HEK293T (cell line): ENCODE results near the gene CCDC201.

Source experiments
- CTCF ChIA-PET: fragments of 350-600 bp; formaldehyde crosslinking; extraction: SDS; loops from one replicate; lab custom pipeline; 2021; ENCODE audit warnings: antibody characterized with exemption, inconsistent platforms; lab: Yijun Ruan, JAX
- POLR2A ChIA-PET: fragments of 350-600 bp; formaldehyde crosslinking; extraction: SDS; loops from one replicate; lab custom pipeline; 2020; ENCODE audit warnings: antibody characterized with exemption, inconsistent platforms; lab: Yijun Ruan, JAX
- DNase-seq: peaks from one replicate; pipeline ENCODE4 v3.0.0; 2012; ENCODE audit warnings: mixed read lengths; ENCODE audit errors: extremely low spot score
- ARNT ChIP-seq: fragments of 450-650 bp; IDR thresholded peaks from 2 replicates; pipeline ENCODE4 v1.6.1; 2017; ENCODE audit warnings: mild to moderate bottlenecking
- BHLHE40 ChIP-seq: fragments of 450-650 bp; IDR thresholded peaks from 2 replicates; pipeline ENCODE4 v1.6.1; 2016; ENCODE audit warnings: mild to moderate bottlenecking, moderate library complexity, borderline replicate concordance
- CTBP1 ChIP-seq: fragments of 450-650 bp; IDR thresholded peaks from 2 replicates; pipeline ENCODE4 v1.6.1; 2016; ENCODE audit warnings: borderline replicate concordance
- ELF4 ChIP-seq: fragments of 450-650 bp; IDR thresholded peaks from 2 replicates; pipeline ENCODE4 v1.6.1; 2017; ENCODE audit warnings: antibody characterized with exemption
- FOXA1 ChIP-seq: fragments of 450-650 bp; IDR thresholded peaks from 2 replicates; pipeline ENCODE4 v1.6.1; 2016; ENCODE audit warnings: mild to moderate bottlenecking
- FOXK2 ChIP-seq: fragments of 450-650 bp; IDR thresholded peaks from 2 replicates; pipeline ENCODE4 v1.6.1; 2016; ENCODE audit warnings: mild to moderate bottlenecking
- FOXM1 ChIP-seq: fragments of 450-650 bp; IDR thresholded peaks from 2 replicates; pipeline ENCODE4 v1.6.1; 2017; ENCODE audit warnings: mild to moderate bottlenecking, borderline replicate concordance
- HDGF ChIP-seq: fragments of 450-650 bp; IDR thresholded peaks from 2 replicates; pipeline ENCODE4 v1.6.1; 2017; ENCODE audit warnings: antibody characterized with exemption, borderline replicate concordance
- L3MBTL2 ChIP-seq: fragments of 450-650 bp; conservative IDR thresholded peaks from 2 replicates; pipeline ENCODE4 v1.6.1; 2016; ENCODE audit warnings: mild to moderate bottlenecking
- LEF1 ChIP-seq: fragments of 450-650 bp; IDR thresholded peaks from 2 replicates; pipeline ENCODE4 v1.6.1; 2017; ENCODE audit warnings: mild to moderate bottlenecking, borderline replicate concordance
- NFRKB ChIP-seq: fragments of 450-650 bp; IDR thresholded peaks from 2 replicates; pipeline ENCODE4 v1.6.1; 2016; ENCODE audit warnings: mild to moderate bottlenecking, moderate library complexity
- SP1 ChIP-seq: fragments of 450-650 bp; IDR thresholded peaks from 2 replicates; pipeline ENCODE4 v1.6.1; 2017
- SUZ12 ChIP-seq: fragments of 450-650 bp; IDR thresholded peaks from 2 replicates; pipeline ENCODE4 v1.6.1; 2016; ENCODE audit warnings: mild to moderate bottlenecking
- TARDBP ChIP-seq: fragments of 450-650 bp; IDR thresholded peaks from 2 replicates; pipeline ENCODE4 v1.6.1; 2016
- ZNF384 ChIP-seq: fragments of 450-650 bp; IDR thresholded peaks from 2 replicates; pipeline ENCODE4 v1.6.1; 2016
- TF ChIP-seq, protein P1 (sequence below): fragments of 450-650 bp; IDR thresholded peaks from 2 replicates; pipeline ENCODE4 v1.6.1; 2016

Gene CCDC201

DNA sequence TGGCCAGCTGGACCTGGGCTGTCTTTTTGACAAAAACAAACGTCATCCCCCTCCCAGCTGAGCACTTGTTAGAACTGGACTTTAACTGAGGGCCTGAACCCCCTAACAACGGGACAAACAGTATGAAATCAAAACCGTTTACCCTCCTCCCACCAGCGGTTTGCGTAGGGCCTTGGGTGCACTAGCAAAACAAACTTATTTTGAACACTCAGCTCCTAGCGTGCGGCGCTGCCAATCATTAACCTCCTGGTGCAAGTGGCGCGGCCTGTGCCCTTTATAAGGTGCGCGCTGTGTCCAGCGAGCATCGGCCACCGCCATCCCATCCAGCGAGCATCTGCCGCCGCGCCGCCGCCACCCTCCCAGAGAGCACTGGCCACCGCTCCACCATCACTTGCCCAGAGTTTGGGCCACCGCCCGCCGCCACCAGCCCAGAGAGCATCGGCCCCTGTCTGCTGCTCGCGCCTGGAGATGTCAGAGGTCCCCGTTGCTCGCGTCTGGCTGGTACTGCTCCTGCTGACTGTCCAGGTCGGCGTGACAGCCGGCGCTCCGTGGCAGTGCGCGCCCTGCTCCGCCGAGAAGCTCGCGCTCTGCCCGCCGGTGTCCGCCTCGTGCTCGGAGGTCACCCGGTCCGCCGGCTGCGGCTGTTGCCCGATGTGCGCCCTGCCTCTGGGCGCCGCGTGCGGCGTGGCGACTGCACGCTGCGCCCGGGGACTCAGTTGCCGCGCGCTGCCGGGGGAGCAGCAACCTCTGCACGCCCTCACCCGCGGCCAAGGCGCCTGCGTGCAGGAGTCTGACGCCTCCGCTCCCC, 15.5 kb upstream of the CCDC201 start, which contains the start of gene IGFBP1:
Gene IGFBP1 (plus strand): TSS at position 304 of the 808 bp plus-strand sequence. CDS start 165 bp downstream, at position 469.
- TF ChIP-seq SP1 (no peak), NFRKB (no peak), ARNT (no peak), BHLHE40 (no peak), FOXM1 (no peak), FOXA1 (no peak), TARDBP (no peak), L3MBTL2 (no peak), SUZ12 (no peak), FOXK2 (no peak), ZNF384 (no peak), LEF1 (no peak), HDGF (no peak), CTBP1 (no peak), ELF4 (no peak)
- TF ChIP-seq, protein P1, sequence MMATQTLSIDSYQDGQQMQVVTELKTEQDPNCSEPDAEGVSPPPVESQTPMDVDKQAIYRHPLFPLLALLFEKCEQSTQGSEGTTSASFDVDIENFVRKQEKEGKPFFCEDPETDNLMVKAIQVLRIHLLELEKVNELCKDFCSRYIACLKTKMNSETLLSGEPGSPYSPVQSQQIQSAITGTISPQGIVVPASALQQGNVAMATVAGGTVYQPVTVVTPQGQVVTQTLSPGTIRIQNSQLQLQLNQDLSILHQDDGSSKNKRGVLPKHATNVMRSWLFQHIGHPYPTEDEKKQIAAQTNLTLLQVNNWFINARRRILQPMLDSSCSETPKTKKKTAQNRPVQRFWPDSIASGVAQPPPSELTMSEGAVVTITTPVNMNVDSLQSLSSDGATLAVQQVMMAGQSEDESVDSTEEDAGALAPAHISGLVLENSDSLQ: no peak
- DNase-seq: no peak
- ChIA-PET POLR2A (no interaction called here), CTCF (interaction anchor here (1.1 kb wide), 1 partner anchor 34 kb away, joined by 5 read pairs; no protein-coding TSS in a partner anchor)

GRCh38 chr7:45886931-45887667, 14.2 kb upstream of the CCDC201 start:
- TF ChIP-seq, protein P1: no peak
- TF ChIP-seq L3MBTL2 (no peak), ELF4 (no peak), TARDBP (no peak), NFRKB (no peak), HDGF (no peak), ARNT (no peak), FOXM1 (no peak), SUZ12 (no peak), CTBP1 (no peak), ZNF384 (no peak), BHLHE40 (no peak), LEF1 (no peak), FOXA1 (no peak), SP1 (no peak), FOXK2 (no peak)
- CTCF ChIA-PET: no interaction called here
- POLR2A ChIA-PET: no interaction called here
- no peak for DNase-seq

GRCh38 chr7:45885264-45885882, 12.5 kb upstream of the CCDC201 start:
- no peak for TF ChIP-seq ELF4
- no peak for TF ChIP-seq FOXA1
- TF ChIP-seq, protein P1: no peak
- TF ChIP-seq FOXM1: no peak
- no peak for TF ChIP-seq HDGF
- TF ChIP-seq CTBP1: no peak
- no peak for TF ChIP-seq BHLHE40
- no peak for TF ChIP-seq ARNT
- no peak for TF ChIP-seq L3MBTL2
- TF ChIP-seq SUZ12: no peak
- no peak for TF ChIP-seq NFRKB
- TF ChIP-seq SP1: no peak
- no peak for TF ChIP-seq FOXK2
- no peak for TF ChIP-seq TARDBP
- no peak for TF ChIP-seq ZNF384
- no peak for TF ChIP-seq LEF1
- ChIA-PET POLR2A (no interaction called here), CTCF (no interaction called here)
- no peak for DNase-seq

- DNase-seq: no peak
- TF ChIP-seq BHLHE40 (no peak), CTBP1 (no peak), ZNF384 (no peak)
- ChIA-PET CTCF (no interaction called here), POLR2A (no interaction called here)
Observed at GRCh38 chr7:45884136-45884535, 11.3 kb upstream of the CCDC201 start.

GRCh38 chr7:45882465-45882810, 9.6 kb upstream of the CCDC201 start:
- TF ChIP-seq LEF1: no peak
- no peak for TF ChIP-seq ZNF384
- TF ChIP-seq L3MBTL2: no peak
- no peak for TF ChIP-seq FOXM1
- no peak for TF ChIP-seq NFRKB
- TF ChIP-seq FOXK2: no peak
- TF ChIP-seq, protein P1: no peak
- no peak for TF ChIP-seq SUZ12
- TF ChIP-seq CTBP1: no peak
- TF ChIP-seq HDGF: no peak
- no peak for TF ChIP-seq SP1
- no peak for TF ChIP-seq ARNT
- TF ChIP-seq FOXA1: no peak
- no peak for TF ChIP-seq BHLHE40
- no peak for TF ChIP-seq TARDBP
- TF ChIP-seq ELF4: no peak
- ChIA-PET CTCF (no interaction called here), POLR2A (no interaction called here)
- DNase-seq: no peak
